CD4-positive, alpha-beta T cell treated with Interleukin-2 at 100 ng/mL for 4 hours (primary cell): ENCODE results near the gene PIR.
A peak's percentile ranks its signal among the peaks of the same experiment; 100 is the strongest.

Experiments
- DNase-seq: peaks from one replicate; pipeline ENCODE4 v3.0.0-alpha.2; 2020; ENCODE audit warnings: low spot score

The PIR gene

DNA sequence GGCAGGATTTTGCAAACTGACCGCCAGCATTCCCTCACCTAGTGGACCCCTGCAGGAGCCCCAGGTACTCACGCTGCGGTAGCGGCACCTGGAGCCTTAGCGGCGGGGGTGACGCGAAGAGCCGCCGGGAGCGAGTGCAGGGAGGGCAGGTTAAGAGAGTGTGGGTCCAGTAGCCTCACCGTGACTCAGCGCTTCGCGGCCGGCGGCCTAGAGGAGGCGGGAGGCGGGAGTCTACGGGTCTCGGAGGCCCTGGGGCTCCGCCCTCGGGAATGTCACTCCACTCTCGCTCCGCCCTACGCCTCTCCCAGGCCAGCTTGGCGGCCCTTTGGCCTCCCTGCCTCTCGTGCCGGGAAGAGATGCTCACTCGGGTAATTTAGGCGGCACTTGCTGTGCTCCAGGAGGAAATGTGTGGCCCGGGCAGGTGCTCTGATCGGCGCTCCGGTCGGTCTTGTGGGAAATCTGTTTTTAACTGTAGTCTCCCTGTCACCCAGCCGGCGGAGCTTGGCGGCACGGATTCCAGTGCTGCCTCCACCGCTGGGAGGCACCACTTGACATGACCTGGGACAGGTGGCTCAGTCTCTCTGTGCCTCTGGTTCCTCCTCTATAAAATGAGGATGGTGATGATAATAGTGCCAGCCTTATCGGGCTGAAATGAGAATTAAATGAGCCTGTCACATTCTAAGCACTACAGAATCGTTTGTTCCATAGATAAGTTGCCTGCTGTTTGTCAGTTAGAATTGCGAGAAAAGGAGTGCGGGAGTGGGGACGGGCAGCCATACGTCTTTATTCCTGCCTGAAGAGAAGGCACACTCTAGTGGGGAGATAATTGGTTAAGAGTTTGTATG is at the start of gene PIR:
Gene PIR (minus strand): TSS at position 216 of the 845 bp plus-strand sequence. CDS start 2,076 bp downstream, outside the sequence.
- peak; percentile 22 for DNase-seq

DNA sequence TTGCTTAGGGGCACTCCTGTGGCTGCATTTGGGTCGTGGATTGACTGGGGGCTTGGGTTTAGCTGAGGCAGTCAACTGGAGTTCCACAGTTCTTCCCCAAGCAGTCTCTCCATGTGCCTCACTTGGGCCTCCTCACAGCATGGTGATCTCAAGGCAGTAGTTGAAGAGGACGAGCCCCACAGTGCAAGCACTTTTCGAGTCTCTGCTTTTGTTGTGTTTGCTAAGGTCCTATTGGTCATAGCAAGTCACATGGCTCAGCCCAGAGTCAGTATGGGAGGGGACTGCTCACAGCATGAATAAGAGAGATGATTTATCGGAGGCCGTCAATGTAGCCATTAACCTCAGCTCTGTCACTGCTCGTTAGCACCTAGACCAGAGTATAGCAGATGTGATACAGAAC is 37.2 kb upstream of the PIR start:
- DNase-seq: no peak

DNA sequence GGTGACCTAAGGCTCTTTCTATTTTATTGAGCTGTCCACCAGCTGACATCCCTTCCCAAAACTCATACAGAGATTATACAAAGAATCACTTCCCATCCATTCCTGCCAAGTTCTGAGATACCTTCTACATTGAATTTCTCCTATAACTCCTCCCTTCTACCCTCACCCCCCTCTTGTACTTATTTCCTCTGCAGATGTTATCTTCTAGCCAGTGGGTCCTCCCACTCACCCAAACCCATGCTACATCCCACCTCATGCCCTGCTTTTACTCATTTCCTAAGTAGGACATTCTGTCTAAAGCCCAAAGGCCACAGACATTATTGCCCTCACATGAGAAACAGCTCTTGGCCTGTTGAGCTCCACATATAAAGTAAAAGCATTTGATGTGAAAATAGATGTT is 36.0 kb upstream of the PIR start:
- DNase-seq: no peak

DNA sequence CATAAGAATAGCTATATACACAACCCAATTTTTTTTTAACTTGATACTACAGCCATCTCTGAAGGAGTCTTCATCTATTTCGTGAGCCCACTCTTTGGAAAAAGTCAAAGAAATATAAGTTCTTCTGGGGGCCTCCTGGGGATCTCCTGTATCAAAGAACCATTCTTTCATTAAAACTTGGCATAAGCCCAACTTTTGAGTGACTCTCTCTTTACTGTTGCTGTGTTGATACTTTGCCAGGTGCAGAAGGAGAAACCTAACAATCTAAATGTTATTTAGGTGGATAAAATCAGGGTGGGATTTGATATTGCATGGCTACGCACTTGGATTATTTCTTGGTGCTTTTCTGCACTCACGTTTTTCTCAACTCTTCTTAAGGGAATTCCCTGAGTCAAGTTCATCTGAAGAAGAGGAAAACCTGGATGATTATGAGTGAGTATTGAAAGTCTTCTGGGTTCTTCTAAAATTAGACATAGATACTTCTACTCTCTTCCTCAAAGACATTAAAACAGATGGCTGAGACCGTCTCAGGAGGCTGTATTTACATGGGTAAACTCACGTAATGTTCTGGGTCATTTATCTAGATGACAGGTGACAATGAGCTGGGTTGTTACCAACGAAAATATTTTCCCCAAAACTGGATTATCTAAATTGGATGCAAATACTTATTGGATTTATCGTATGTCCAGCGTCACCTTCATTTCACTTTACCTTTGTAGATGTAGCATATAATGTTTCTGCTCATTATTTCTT is 32.7 kb upstream of the PIR start:
- no peak for DNase-seq

- no peak for DNase-seq
Measured at GRCh38 chrX:15524417-15524816, 31.3 kb upstream of the PIR start.

GRCh38 chrX:15523088-15523487 is 30.0 kb upstream of the PIR start:
- DNase-seq: no peak

- no peak for DNase-seq
Measured at GRCh38 chrX:15522464-15522863, 29.3 kb upstream of the PIR start.

DNA sequence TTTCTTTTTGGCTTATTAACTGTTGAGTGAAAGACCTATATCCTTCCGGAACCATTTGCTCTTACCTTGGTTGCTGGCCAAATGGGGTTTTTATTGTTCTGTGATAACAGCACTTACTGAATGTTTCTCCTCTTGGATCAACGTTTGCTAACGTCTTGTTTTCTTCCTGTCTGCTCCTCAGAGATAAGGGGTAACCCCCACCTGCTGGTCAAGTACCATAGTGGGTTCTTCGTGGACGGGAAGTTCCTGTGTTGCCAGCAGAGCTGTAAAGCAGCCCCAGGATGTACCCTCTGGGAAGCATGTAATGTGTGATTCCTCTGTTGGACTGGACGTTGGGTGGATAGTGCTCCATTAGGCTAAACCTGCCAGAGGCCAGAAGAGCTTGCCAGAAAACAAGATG is 22.8 kb upstream of the PIR start:
- no peak for DNase-seq

DNA sequence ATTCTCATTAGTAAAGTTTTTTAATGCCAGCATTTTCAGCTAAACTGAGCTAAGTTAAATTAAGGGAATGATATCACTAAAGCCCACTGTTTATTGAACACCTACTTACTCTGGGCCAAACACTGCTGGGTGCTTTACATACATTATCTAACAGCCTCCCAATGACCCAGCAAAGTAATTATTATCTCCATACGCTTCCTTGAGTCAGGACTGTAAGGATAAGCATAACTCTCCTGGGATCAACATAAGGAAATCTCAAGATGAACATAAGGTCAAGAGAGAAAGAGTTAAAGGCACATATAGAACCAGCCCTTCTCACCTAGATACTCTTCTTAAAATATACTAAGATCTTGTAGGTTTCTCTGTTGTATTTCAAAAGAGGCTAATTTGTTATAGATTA is 21.1 kb upstream of the PIR start:
- no peak for DNase-seq

GRCh38 chrX:15512401-15512965 is 19.4 kb upstream of the PIR start:
- no peak for DNase-seq

GRCh38 chrX:15511563-15511962 is 18.4 kb upstream of the PIR start:
- no peak for DNase-seq

- no peak for DNase-seq
Measured at GRCh38 chrX:15509845-15510244, 16.7 kb upstream of the PIR start.

DNA sequence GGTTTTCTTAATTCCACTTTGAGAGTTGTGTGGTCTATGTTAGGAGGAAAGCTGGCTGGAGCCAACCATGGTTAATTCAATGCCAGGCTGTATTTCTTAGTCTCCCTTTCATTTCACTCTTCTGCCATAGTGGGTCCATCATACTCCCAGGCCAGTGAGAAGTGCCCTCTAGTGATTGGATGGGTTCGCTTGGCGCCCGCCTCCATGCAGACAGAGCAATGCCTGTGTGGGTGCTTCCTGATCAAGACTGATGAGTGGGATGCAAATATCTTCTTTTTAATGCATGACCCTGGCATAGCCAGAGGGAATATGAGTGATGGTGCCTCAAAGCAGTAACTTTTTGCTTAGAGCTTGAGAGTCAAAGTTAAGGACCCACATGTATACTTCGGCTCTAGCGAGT is 13.9 kb upstream of the PIR start:
- no peak for DNase-seq

DNA sequence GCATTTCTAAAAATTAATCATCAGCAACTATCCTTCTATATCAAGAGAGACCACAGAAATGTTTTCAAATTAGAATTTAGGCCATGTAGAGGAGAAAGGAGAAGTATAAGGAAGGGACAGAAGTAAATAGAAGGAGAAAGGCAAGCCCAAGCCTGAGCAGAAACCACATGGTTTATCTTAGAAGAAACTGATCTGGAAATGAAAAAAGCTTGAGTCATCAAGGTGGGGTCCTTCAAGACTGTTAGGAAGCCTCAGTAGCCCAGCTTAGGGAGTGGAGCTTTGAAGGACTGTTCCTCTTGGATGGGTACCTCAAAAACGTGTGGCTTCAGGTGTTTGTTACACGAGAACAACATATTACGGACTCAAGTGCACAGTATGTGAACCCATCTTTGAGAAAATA is 12.0 kb upstream of the PIR start:
- DNase-seq: no peak

GRCh38 chrX:15504661-15505060 is 11.5 kb upstream of the PIR start:
- no peak for DNase-seq

DNA sequence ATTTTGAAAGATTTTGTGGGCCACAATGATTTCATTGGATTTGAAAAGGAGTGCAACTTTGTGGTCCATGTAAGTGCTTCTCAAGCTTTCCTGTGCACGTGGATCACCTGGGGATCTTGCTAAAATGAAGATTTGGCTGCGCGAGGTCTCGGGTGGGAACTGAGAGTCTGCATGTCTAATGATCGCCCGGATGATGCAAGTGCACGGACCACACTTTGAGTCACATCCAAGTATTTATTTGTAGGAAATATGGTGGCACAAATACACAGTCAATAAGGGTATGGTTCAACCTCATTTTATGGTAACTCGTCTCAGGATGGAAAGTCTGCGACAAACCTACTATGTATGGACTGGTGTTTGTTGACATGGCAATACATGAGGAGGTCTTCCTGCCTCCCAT is 8.4 kb upstream of the PIR start:
- DNase-seq: no peak

DNA sequence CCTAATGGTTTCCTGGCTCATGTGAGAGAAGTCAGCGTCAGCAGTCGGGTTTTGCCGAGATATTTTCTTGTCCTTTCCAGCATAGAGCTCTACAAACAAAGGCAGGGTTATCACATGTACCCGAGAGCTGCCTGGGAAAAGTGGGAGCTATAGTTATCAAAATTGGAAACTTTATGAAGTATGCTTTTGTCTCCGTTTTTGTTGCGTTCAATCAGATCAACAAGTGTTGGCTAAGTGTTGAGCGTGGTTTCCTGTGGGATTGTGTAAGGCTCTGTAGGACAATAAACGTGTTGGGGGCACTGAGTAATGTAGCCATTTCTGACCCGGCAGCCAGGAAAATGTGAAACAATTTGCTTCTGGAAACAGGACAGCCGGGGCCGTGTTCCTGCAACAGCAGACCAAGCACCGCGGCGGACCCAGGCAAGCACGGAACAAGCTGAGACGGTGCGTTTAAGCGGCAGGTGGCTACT is 7.4 kb upstream of the PIR start, which contains the start of gene BMX:
Gene BMX (plus strand): TSS at position 311 of the 470 bp plus-strand sequence. CDS start 7,547 bp downstream, outside the sequence.
- no peak for DNase-seq

DNA sequence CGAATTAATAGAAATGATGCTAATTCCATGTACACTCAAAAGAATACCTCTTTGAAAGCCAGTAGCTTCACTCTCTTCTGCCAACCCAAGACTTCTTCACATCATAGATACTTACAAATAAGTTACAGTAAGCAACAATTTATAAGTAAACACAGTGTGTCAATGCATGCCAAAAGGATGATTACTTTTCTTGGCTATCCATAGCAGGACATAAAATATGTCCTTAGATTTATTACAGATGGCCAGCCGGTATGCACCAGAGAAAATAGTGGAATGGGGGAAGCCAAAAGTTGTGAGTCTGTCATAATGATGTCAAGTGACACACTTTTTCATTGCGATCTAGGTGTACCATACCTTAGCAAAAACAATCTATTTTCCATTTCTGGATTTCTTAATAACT is 6.8 kb upstream of the PIR start:
- no peak for DNase-seq

DNA sequence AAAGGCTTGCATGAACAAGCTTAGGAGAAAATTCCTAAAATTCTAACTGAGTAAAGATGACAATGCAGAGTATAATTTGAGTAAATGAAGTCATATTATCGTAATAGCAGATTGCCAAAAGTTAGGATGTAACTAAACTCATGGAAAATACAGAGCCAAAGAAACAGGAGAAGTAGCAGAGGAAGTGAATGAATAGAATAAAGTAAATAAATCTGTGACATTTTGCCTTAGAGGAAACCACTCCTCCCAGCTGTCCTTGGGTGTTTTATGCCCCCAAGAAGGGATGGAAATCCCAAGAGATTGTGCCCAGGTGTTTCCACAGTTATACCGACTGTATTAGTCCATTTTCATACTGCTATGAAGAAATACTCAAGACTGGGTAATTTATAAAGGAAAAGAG is 5.6 kb upstream of the PIR start:
- DNase-seq: no peak

GRCh38 chrX:15497865-15498264 is 4.7 kb upstream of the PIR start:
- DNase-seq: peak; percentile 53

GRCh38 chrX:15496824-15497223 is 3.7 kb upstream of the PIR start:
- DNase-seq: no peak

DNA sequence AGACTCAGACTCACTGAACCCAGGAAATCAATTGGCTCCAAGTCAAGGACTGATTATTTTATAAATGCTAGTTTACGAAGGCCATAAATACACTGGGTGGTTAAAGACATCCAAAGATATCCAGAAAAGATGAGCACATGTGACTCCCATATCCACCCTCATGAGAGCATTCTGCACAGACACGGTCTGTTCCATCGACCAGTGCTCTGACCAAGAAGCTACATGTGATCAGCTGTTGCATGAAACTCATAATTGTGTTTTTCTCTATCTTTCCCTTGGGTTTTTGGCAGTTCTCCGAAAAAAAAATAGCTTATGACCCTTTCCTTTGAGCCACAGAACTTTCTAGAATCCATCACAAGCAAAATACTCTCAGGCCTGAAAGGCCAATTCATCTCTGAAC is 2.7 kb upstream of the PIR start:
- no peak for DNase-seq

- DNase-seq: no peak
Measured at GRCh38 chrX:15492469-15492868, 664 bp downstream of the PIR start.
